Mucosa of stomach (tissue), 1 donor: ENCODE data around the gene NPLOC4.

Experiments used
- H3K27me3 ChIP-seq: one replicate; pipeline ENCODE4 v1.7.0; 2013; ENCODE audit warnings: mild to moderate bottlenecking, low read length; ENCODE audit not compliant: control insufficient read depth, insufficient read depth
- H3K36me3 ChIP-seq: one replicate; pipeline ENCODE4 v1.7.0; 2013; ENCODE audit warnings: low read length; ENCODE audit not compliant: control insufficient read depth, insufficient read depth
- H3K4me1 ChIP-seq: one replicate; pipeline ENCODE4 v1.7.0; 2013; ENCODE audit warnings: mild to moderate bottlenecking, low read length; ENCODE audit not compliant: control insufficient read depth, insufficient read depth
- H3K4me3 ChIP-seq: one replicate; pipeline ENCODE4 v1.7.0; 2013; ENCODE audit warnings: low read length
- H3K9ac ChIP-seq: one replicate; pipeline ENCODE4 v1.7.0; 2013; ENCODE audit warnings: mild to moderate bottlenecking, low read length, moderate library complexity
- H3K9me3 ChIP-seq: one replicate; pipeline ENCODE4 v1.7.0; 2013; ENCODE audit warnings: mild to moderate bottlenecking, low read length, moderate library complexity; ENCODE audit not compliant: control insufficient read depth
- donor health status: Pancreatic carcinoma.

Gene NPLOC4

DNA sequence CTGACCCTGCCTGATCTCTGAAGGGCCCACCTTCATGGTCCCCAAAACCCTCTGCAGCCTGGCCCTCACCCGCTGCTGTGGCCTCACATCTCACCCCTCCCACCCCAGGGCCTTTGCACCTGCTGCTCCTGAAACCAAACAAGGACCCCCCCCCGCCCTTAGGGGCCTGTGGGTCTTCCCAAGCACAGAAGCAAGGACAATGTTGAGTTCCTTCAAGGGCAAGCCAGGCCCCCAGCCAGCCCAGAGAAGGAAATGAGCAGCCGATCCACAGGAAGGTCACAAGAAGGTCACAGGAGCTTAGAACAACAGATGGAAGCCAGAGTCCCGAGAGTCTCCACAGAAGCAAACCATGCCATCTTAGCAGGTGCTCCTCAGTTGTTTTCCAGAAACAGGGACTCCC is 19.9 kb upstream of the NPLOC4 start:
- H3K4me3 ChIP-seq, result no peak overlapping the region
- no peak overlapping the region for H3K9ac ChIP-seq
- H3K4me1 ChIP-seq, result peaks cover 15% of the 10 kb centered on the region
- peaks cover 4% of the 10 kb centered on the region for H3K27me3 ChIP-seq
- no peaks in the 10 kb centered on the region for H3K36me3 ChIP-seq
- H3K9me3 ChIP-seq, result no peaks in the 10 kb centered on the region

DNA sequence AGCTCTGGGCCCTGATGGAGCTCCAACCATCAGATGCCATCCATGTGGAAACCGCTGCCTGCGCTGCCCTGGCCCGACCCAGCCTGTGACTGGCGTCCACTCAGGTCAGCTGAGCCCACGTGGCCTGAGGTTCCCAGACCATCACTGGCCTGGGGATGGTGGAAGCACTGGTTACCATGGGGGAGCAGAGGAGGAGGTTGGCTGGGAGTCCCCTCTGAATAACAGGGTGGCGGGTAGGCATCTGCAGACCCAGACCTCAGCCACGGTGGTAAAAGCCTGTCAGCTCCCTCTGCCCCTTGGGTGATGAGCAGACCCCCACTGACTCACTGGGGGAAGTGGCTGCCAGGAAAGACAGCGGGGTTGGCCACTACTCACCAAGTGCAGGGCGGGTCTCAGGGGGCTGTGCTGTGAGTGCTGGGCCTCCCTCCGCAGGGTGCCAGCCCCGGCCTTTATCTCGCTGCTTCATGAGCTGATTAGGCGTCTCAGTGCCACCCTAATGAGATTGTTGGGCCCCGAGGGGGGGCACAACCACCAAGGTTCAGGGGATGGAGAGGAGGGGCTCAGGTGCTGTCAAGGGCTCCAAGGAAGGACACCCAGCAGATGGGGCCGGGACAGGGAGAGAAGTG is 19.3 kb upstream of the NPLOC4 start, which contains the start of gene PDE6G:
Gene PDE6G (minus strand): TSS at position 425 of the 626 bp plus-strand sequence. CDS start 3,237 bp downstream, outside the sequence.
- Histone ChIP-seq H3K36me3 (no peaks in the 10 kb centered on the region), H3K9ac (no peak within 1 kb of the TSS), H3K4me1 (peaks cover 15% of the 10 kb centered on the region), H3K9me3 (no peaks in the 10 kb centered on the region), H3K4me3 (no peak within 1 kb of the TSS), H3K27me3 (peaks cover 4% of the 10 kb centered on the region)

DNA sequence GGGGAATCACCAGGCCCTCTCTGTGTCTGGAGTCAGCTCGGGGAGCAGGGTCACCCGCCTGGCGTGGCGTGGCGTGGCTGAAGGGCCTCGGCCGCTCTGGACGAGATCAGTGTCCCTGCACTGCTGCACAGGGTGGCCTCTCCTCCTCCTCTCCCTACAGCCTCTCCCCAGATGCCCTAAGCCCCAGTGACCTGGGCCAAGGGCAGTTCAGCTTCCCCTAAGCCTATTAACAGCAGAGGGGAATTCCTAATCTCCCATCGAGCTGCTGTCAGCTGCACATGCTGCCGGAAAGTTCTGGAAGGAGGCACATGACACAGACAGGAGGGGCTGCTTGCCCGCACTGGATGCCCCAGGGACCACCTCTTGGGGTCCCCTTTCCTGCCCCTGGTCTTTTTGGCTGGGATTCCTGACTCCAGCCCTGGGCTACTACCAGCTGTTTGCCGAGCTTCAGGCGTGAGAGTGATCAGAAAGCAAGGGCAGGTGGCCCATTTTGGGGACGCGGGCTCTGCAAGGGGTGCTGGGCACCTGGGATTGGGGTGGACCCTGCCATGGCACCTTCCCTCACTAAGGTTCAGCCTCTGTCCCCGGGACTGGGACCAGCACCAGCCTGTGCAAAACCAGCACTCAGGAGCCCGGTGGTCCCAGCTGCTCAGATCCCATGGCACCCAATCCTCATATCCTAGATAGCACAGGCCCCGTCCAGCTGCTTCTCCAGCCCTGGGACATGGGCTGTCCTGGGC is 18.6 kb upstream of the NPLOC4 start:
- Histone ChIP-seq H3K9me3 (no peaks in the 10 kb centered on the region), H3K9ac (no peak overlapping the region), H3K36me3 (no peaks in the 10 kb centered on the region), H3K4me3 (no peak overlapping the region), H3K27me3 (peaks cover 4% of the 10 kb centered on the region), H3K4me1 (peaks cover 14% of the 10 kb centered on the region)

DNA sequence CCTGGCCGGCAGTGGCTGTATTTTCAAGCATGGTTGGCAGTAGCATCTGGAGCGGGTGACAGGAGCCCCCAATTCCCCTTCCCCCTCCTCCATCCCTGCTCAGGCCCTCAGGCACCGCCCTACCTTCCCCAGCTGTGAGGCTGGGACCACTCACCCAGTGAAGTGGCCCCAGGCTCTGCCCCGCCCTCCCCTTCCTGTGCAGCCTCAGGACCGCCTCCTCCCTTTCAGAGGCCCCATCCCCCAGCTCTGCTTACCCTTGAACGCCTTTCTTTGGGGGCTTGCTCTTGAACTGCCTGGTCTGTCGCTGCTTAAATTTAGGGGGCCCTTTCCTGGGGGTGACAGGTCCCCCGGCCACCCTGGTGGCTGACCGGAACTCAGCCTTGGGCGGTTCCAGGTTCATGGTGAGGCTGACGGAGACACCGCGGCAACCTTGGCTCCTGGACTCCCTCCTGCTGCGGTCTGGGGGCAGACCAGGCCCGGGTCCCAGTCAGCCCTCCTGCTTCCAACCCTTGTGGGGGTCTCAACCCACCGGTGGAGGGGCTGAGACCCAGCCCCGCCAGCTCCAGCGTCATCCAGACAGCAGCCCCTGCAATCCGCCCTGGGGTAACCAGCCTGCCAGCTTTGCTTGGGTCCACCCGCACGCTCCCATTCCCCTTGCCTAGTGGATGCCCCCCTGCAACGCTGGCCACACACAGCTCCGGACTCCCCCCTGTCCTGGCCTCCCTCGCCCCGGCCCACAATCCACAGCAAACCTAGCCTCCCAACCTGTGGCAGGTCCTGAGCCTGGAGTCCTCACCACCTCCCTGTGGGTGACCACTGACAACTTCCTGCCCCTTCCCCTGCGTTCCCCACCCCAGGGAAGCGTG is 16.2 kb upstream of the NPLOC4 start:
- H3K27me3 ChIP-seq, result peaks cover 18% of the 10 kb centered on the region
- no peaks in the 10 kb centered on the region for H3K9me3 ChIP-seq
- no peak overlapping the region for H3K4me3 ChIP-seq
- H3K36me3 ChIP-seq, result no peaks in the 10 kb centered on the region
- H3K9ac ChIP-seq, result no peak overlapping the region
- no peaks in the 10 kb centered on the region for H3K4me1 ChIP-seq

DNA sequence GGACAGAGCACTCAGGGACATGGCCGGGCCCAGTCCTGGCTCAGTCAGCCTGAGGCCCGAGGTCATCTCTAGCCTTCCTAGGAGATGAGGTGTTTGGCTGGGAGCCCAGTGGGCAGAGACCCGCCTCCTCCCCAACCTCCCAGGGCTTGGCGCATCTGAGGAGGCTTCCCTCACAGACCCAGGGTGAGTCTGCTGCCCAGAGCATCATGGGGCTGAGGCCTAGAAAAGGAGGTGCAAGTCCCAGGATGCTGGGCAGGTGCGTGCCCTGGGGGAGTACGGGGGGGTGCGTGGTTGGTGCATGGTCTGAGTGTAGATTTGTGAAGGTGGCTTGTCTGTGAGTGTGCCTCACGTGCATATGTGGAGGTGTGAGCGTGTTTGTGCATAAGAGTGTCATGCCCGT is 14.8 kb upstream of the NPLOC4 start:
- H3K9ac ChIP-seq, result no peak overlapping the region
- H3K9me3 ChIP-seq, result no peaks in the 10 kb centered on the region
- no peaks in the 10 kb centered on the region for H3K4me1 ChIP-seq
- H3K4me3 ChIP-seq, result no peak overlapping the region
- H3K27me3 ChIP-seq, result peaks cover 32% of the 10 kb centered on the region
- H3K36me3 ChIP-seq, result no peaks in the 10 kb centered on the region

DNA sequence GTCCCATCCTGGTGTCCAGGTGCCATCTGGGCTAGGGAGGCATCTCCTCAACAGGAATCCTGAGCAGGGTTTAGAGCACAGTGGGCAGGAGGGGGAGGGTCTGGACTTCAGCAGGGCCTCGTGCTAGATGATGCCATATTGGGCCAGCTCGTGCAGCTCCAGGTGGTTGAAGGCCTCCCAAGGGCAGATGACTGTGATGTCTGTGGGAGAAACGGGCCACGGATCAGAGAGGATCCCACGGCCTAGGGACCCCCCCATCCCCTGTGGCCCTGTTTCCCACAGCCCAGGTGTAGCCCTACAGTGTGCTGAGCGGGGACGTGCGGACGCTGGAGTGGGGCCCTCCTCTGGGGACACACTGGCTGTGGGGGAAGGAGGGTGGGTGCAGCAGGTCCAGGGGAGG is 14.0 kb upstream of the NPLOC4 start:
- Histone ChIP-seq H3K9me3 (no peaks in the 10 kb centered on the region), H3K4me1 (no peaks in the 10 kb centered on the region), H3K36me3 (no peaks in the 10 kb centered on the region), H3K4me3 (no peak overlapping the region), H3K27me3 (peaks cover 34% of the 10 kb centered on the region), H3K9ac (no peak overlapping the region)

DNA sequence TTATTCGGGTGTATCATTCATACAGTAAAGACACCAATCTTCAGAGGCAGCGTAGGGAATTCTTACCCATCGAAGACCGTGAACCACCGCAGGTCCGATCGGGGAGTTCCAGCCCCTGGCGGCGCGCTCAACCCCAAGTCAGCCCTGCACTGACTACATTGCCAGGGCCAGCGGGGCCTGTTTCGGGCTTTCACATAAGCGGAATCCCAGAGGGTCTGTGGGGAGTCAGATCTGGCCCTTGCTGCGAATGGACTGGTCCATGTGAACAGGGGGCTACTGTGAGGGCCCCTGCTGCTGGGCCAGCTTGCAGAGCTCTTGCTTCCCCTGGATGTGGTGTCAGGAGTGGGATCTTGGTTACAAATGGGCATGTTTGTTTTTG is 11.8 kb upstream of the NPLOC4 start:
- no peaks in the 10 kb centered on the region for H3K4me1 ChIP-seq

DNA sequence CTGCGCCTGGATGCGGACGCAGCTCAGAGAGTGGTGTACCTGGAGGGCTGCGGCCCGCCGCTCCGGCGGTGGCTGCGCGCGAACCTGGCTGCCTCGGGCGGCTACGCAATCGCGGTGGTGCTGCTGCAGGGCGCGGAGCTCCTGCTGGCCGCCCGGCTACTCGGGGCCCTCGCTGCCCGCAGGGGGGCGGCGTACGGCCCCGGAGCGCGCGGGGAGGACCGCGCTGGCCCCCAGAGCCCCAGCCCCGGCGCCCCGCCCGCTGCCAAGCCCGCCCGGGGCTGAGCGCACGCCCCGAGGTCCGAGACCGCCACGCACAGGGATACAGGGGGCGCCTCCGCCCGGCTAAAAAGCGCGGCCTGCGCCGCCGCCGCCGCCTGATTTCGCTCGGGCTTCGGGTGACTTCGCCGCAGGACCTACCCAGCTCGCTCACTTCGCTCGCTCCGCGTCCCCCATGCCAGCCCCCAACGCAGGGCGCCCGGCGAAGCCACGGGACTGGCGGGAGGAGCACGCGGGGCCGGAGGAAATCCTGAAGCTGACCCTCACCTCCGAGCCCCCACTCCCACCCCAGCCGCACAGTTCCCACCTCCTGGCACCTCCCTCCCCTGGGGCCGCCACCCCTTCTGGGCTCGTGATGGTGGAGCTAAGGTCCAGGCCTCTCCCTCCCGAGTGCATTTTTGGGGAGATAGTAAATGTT is 11.2 kb upstream of the NPLOC4 start:
- Histone ChIP-seq H3K4me3 (no peak overlapping the region), H3K36me3 (no peaks in the 10 kb centered on the region), H3K9ac (no peak overlapping the region), H3K4me1 (no peaks in the 10 kb centered on the region), H3K9me3 (no peaks in the 10 kb centered on the region), H3K27me3 (peaks cover 29% of the 10 kb centered on the region)

More for the DNA sequence above, 11.8 kb upstream of the NPLOC4 start:
- Histone ChIP-seq H3K4me3 (no peak overlapping the region), H3K9me3 (no peaks in the 10 kb centered on the region), H3K36me3 (no peaks in the 10 kb centered on the region), H3K27me3 (peaks cover 33% of the 10 kb centered on the region), H3K9ac (no peak overlapping the region)

DNA sequence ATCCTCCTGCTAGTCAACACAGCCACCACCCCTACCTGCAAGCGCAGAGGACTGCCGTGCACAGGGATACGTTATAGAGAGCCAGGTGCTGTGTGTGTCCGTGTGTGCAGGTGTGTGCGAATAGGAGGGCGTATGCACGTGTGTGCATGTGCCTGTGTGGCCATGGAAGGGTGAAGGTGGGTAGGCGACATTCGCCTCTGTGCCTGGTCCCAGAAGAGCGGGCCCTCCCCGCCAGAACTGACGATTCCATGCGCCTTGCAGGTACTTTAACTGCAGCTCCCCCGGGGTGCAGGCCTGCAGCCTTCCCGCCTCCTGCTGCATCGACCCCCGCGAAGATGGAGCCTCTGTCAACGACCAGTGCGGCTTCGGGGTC is 10.7 kb upstream of the NPLOC4 start:
- no peaks in the 10 kb centered on the region for H3K4me1 ChIP-seq
- H3K9me3 ChIP-seq, result no peaks in the 10 kb centered on the region
- H3K4me3 ChIP-seq, result no peak overlapping the region
- no peaks in the 10 kb centered on the region for H3K36me3 ChIP-seq
- peaks cover 29% of the 10 kb centered on the region for H3K27me3 ChIP-seq
- H3K9ac ChIP-seq, result no peak overlapping the region

DNA sequence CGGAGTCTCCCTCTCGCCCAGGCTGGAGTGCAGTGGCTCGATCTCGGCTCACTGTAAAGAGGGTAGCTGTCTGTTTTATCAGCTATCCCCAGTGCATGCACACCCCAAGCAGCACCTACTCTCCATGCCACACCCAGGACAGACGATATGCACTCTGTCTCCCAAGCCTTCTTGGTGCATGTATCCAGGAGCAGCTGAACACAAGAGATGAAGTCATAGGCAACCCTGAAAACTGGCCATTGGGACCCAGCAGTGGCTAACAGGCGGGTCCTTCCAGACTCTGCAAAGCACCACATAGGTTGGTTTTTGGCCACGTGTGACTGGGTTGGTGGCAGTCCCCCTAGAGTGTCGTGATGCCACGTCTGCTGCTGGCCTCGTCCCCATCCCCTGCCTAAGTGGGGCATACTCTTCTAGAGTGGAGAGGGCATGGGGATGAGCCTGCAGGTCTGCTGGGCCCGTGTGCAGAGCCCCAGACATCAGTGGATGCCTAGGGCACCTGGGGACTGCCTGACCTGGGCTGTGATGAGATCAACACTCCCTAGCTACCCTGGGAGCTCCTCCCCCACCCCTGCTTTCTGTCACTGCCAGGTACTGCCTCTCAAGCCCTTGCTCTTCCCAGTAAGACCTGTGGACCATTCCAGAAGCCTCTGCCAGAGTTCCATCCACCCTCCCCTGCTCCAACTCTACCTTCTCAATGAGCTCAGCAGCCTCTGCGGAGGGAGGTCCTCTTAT is 10.1 kb upstream of the NPLOC4 start:
- Histone ChIP-seq H3K4me3 (no peak overlapping the region), H3K9ac (no peak overlapping the region), H3K4me1 (no peaks in the 10 kb centered on the region), H3K27me3 (peaks cover 29% of the 10 kb centered on the region), H3K9me3 (no peaks in the 10 kb centered on the region), H3K36me3 (no peaks in the 10 kb centered on the region)
